Nephron progenitor cell (in vitro differentiated cells): ENCODE data around the gene TDRD15.
"Not testable (repeated sequence)": the region's sequence is repeated elsewhere in the genome, so short reads cannot be mapped to it uniquely, and the experiment has no call there.

Experiments used
- DNase-seq: peaks from one replicate; pipeline ENCODE4 v3.0.0; 2021
- H3K27ac Mint-ChIP-seq: 2 replicates; pipeline ENCODE4 v1.8.0; 2021; ENCODE audit warnings: mild to moderate bottlenecking, moderate library complexity, mixed read lengths
- H3K27me3 Mint-ChIP-seq: 2 replicates; pipeline ENCODE4 v1.8.0; 2021; ENCODE audit warnings: mild to moderate bottlenecking, low read depth, mixed read lengths; ENCODE audit not compliant: poor library complexity
- H3K36me3 Mint-ChIP-seq: 2 replicates; pipeline ENCODE4 v1.8.0; 2021; ENCODE audit warnings: low read depth, mixed read lengths
- H3K4me1 Mint-ChIP-seq: 2 replicates; pipeline ENCODE4 v1.8.0; 2021; ENCODE audit warnings: mixed read lengths
- H3K4me3 Mint-ChIP-seq: 2 replicates; pipeline ENCODE4 v1.8.0; 2021; ENCODE audit warnings: mild to moderate bottlenecking, moderate library complexity, mixed read lengths
- H3K9me3 Mint-ChIP-seq: 2 replicates; pipeline ENCODE4 v1.8.0; 2021; ENCODE audit warnings: mild to moderate bottlenecking, moderate library complexity, mixed read lengths
- TF ChIP-seq, protein P1 (sequence below): fragments of 200-600 bp; sonication (generic); IDR thresholded peaks from 2 replicates; pipeline ENCODE4 v1.5.0; 2021; ENCODE audit warnings: antibody characterized with exemption

TDRD15 gene

DNA sequence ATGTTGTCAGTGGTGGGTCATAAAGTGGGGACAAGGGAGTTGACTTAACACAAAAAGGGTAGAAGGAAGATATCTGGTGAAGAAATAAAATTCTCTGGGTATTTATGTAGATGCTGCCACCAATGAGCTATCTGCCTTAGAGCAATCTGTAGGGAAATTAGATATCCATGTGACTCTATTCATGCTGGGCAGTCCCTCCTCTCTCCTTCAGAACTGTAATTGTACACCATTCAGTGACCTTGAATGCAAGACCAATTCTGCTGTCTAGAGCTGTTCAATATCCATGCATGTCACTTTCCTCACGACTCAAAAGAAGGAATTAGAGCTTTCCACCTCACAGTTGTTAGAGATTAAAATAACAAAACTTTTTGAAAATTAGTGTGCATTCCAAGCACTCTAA lies 28.6 kb upstream of the TDRD15 start:
- Mint-ChIP-seq H3K27me3 (peaks cover 4% of the 10 kb centered on the region), H3K4me1 (peaks cover 7% of the 10 kb centered on the region), H3K27ac (no peak overlapping the region), H3K36me3 (no peaks in the 10 kb centered on the region), H3K4me3 (no peak overlapping the region), H3K9me3 (no peaks in the 10 kb centered on the region)
- no peak for DNase-seq
- TF ChIP-seq, protein P1, sequence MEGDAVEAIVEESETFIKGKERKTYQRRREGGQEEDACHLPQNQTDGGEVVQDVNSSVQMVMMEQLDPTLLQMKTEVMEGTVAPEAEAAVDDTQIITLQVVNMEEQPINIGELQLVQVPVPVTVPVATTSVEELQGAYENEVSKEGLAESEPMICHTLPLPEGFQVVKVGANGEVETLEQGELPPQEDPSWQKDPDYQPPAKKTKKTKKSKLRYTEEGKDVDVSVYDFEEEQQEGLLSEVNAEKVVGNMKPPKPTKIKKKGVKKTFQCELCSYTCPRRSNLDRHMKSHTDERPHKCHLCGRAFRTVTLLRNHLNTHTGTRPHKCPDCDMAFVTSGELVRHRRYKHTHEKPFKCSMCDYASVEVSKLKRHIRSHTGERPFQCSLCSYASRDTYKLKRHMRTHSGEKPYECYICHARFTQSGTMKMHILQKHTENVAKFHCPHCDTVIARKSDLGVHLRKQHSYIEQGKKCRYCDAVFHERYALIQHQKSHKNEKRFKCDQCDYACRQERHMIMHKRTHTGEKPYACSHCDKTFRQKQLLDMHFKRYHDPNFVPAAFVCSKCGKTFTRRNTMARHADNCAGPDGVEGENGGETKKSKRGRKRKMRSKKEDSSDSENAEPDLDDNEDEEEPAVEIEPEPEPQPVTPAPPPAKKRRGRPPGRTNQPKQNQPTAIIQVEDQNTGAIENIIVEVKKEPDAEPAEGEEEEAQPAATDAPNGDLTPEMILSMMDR: no peak

DNA sequence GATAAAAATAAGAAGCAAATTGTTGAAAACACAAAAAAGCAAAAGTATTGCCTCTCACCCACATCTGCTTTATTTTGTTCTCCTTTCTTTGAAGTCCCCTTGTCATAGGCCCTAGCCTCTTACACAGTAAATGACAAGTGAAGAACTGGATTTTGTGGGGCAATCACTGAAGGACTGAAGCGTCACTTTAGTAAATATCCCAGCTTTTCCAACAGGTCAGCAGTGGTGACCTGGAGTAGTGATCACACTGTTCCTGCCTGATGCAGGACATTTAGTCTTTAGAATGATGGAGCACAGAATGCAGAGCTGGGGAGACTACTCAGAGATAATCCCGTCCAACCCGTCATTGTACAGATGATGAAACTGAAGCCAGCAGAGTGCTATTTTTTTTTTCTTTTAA lies 28.1 kb upstream of the TDRD15 start:
- no peak overlapping the region for H3K27ac Mint-ChIP-seq
- H3K27me3 Mint-ChIP-seq: peaks cover 6% of the 10 kb centered on the region
- H3K36me3 Mint-ChIP-seq: no peaks in the 10 kb centered on the region
- DNase-seq: no peak
- H3K9me3 Mint-ChIP-seq: no peaks in the 10 kb centered on the region
- TF ChIP-seq, protein P1: no peak
- H3K4me1 Mint-ChIP-seq: peaks cover 7% of the 10 kb centered on the region
- no peak overlapping the region for H3K4me3 Mint-ChIP-seq

DNA sequence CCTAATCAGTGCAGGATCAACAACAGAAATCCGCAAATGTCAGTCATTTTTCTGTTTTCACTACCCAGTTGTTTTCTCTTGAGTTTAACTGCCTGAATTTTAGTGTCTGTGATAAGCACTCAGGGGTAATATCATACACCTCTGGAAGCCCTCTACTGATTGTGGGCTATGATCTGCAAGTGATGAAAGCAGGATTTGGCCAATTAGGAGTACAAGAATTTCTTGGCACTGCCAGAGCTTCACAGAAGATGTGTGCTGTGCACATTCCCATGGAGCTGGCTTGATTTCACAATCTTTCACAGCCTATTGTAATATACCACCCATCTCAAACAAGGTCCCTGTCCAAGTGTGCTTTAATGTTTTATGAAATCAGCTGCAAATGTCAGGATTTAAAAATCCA lies 27.3 kb upstream of the TDRD15 start:
- no peaks in the 10 kb centered on the region for H3K36me3 Mint-ChIP-seq
- TF ChIP-seq, protein P1: no peak
- no peak overlapping the region for H3K4me3 Mint-ChIP-seq
- no peaks in the 10 kb centered on the region for H3K9me3 Mint-ChIP-seq
- no peak overlapping the region for H3K27ac Mint-ChIP-seq
- peaks cover 6% of the 10 kb centered on the region for H3K27me3 Mint-ChIP-seq
- peaks cover 7% of the 10 kb centered on the region for H3K4me1 Mint-ChIP-seq
- DNase-seq: no peak

DNA sequence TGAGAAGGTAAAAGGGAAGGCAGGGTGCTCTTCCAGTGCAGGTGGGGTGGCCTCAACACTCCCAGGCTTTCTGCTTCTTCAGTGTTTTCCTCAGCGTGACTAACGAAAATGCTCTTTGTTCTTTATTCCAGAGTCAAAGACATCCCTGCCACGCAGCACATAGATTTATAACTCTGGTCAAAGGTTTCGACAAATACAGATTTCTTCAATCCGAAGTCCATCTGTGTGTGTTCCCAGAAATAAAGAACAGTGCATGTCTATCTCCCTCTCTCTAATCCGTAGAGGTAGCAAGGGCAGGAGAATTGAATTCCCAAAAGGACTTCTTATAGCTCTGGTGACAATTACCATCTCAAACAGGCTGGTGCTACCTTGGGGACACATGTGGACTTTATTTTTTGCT lies 26.4 kb upstream of the TDRD15 start:
- no peak for DNase-seq
- H3K27me3 Mint-ChIP-seq: peaks cover 6% of the 10 kb centered on the region
- peaks cover 7% of the 10 kb centered on the region for H3K4me1 Mint-ChIP-seq
- TF ChIP-seq, protein P1: no peak
- no peaks in the 10 kb centered on the region for H3K9me3 Mint-ChIP-seq
- H3K36me3 Mint-ChIP-seq: no peaks in the 10 kb centered on the region
- no peak overlapping the region for H3K27ac Mint-ChIP-seq
- no peak overlapping the region for H3K4me3 Mint-ChIP-seq

DNA sequence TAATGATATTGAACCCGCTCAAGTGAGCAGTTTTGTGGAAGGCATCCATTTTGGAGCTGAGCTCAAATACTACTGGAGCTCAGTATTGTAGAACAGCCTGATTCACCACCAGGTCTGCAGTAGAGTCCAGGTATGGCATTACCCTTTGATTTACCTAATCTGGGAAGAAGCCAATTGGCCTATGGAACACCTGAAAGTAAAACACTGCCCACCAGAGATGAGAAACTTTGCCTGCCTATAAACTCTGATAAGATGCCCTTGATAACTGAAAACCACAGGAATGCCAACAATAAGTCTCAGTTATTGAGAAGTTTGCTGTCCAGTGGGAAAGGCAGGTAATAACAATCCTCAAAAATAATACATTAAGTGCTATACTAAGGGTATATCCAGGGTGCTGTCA lies 25.5 kb upstream of the TDRD15 start:
- peaks cover 7% of the 10 kb centered on the region for H3K4me1 Mint-ChIP-seq
- peaks cover 11% of the 10 kb centered on the region for H3K27me3 Mint-ChIP-seq
- no peak overlapping the region for H3K4me3 Mint-ChIP-seq
- TF ChIP-seq, protein P1: no peak
- no peak for DNase-seq
- no peaks in the 10 kb centered on the region for H3K36me3 Mint-ChIP-seq
- no peak overlapping the region for H3K27ac Mint-ChIP-seq
- H3K9me3 Mint-ChIP-seq: no peaks in the 10 kb centered on the region

DNA sequence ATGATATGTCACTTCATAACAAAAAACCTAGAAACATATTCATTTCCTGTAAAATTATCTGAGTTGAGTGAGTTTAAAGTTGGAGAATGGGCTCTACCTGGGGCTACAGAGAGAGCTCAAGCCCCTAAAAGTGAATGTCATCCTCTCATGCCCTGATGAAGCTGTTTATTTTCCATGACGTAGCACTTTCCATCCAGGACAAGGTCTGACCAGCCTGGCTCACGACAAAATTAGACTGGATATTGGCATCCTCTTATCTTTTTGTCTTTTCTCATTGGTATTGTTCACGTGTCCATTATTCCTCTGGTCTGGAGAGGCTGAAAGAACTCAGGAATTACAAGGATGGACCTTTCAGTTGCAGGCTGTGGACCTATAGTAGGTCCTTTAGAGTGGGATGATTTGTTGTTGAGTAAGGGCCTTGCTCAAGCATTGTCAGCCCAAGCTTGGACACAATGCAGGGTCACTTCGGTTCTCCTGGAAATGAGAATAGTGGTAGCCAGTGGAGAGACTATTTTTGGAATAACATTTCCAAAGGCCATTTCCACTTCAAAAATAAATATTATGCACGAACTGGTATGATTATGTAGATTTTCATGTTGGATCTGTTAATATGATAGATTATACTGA lies 24.4 kb upstream of the TDRD15 start:
- Mint-ChIP-seq H3K36me3 (no peaks in the 10 kb centered on the region), H3K4me3 (no peak overlapping the region), H3K27ac (no peak overlapping the region), H3K4me1 (peaks cover 11% of the 10 kb centered on the region), H3K9me3 (no peaks in the 10 kb centered on the region), H3K27me3 (peaks cover 10% of the 10 kb centered on the region)
- TF ChIP-seq, protein P1: no peak
- DNase-seq: no peak

DNA sequence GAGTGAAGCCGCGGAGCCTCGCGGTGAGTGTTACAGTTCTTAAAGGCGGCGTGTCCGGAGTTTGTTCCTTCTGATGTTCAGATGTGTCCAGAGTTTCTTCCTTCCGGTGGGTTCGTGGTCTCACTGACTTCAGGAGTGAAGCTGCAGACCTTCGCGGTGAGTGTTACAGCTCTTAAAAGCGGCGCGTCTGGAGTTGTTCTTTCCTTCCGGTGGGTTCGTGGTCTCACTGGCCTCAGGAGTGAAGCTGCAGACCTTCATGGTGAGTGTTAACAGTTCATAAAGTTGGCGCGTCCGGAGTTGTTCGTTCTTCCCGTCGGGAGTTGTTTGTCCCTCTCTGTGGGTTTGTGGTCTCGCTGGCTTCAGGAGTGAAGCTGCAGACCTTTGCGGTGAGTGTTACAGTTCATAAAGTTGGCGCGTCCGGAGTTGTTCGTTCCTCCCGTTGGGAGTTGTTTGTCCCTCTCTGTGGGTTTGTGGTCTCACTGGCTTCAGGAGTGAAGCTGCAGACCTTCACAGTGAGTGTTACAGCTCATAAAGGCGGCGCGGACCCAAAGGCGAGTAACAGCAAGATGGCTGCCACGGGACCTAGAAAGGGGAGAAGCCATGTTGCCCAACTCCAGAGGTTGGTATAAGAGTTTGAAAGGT lies 22.1 kb upstream of the TDRD15 start:
- H3K36me3 Mint-ChIP-seq, DNase-seq, H3K27ac Mint-ChIP-seq, H3K4me3 Mint-ChIP-seq, H3K9me3 Mint-ChIP-seq, H3K4me1 Mint-ChIP-seq: not testable (repeated sequence)
- H3K27me3 Mint-ChIP-seq: peaks cover 11% of the 10 kb centered on the region
